ENCODE results near the gene ITIH3.

DNA sequence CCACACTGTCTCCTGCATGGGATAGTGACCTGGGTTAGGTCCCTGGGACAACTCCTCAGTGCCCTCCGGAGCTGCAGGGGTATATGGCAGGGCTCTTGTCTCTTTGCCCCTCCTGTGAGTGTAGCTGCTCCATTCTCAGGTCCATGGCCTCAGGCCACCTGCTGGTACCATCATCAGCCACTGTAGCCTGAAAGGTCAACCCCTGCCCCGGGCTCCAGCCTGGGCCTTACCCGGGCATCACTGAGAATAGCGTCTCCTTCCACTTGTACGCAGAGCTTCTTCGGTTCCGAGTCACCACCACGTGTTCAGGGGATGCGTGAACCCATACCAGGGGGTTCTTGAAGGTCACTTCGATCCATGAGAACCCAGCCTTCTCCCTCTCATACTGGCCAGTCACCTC is 22.1 kb downstream of the ITIH3 start:
- TF ChIP-seq POLR2A (IDR thresholded peaks at IDR 0.05; ENCODE audit: low read length) (no peak), GATA1 (IDR thresholded peaks at IDR 0.05; ENCODE audit: low read depth, low read length) (no peak)

Measured in erythroblast (primary cell).